UCSD-AML1 (cell line): ENCODE measurements around the gene CCNG2.

Experiments used
- DNase-seq: peaks from one replicate; lab custom pipeline; 2025; ENCODE audit not compliant: unreplicated experiment; lab: John Stamatoyannopoulos, UW

CCNG2 gene

DNA sequence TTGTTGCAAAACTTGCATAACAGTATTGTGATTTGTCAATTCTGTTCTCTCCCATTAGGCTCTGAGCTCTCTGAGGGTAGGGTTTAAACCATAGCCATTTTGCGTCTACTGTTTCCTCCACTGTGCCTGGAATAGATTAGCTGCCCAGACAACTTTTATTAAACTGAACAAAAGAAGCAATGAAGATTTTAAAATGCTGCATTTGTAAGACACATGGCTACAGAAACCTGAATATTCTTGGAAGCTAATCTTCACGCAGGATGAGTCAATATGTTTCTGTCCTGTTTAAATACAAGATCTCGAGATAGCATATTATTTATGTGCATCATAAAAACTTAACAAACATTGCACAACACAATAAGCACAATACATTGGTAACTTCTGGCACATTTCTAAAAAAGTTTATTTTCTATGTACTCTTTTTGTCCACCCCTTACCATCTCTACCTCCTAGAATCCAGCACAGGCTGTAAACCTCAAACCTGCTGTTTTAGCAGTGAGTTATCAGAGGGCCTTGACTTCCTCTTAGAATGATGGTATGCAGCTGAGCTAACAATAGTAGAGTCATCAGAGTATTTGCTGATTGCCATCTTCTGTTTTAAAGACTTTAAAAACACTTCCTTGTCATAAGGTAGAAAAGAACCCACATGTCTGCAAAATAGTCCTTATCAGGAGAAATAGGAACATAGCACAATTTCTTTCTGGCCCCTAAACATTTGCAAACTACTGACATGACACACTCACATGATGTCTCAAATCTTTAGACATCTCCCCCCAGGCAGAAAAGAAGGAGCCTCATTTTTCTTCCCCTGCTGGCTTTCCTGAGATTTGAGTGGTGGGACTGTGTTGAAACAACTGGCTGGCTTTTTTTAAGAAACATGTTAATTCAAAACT is 10.6 kb upstream of the CCNG2 start:
- no peak for DNase-seq

- DNase-seq = no peak
These were observed 9.8 kb upstream of the CCNG2 start for GRCh38 chr4:77147079-77147782.

DNA sequence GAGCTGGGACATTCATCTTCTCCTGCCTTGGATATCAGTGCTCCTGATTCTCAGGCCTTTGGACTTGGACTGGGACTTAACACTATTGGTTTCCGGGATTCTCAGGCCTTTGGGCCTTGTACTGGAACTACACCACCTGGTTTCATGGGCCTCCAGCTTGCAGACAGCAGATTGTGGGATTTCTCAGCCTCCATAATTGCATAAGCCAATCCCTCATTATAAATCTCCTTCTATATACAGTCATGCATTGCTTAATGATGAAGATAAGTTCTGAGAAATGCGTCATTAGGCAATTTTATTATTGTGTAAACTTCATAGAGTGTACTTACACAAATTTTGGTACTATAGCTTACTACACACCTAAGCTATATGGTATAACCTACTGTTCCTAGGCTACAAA is 8.9 kb upstream of the CCNG2 start:
- no peak for DNase-seq

DNA sequence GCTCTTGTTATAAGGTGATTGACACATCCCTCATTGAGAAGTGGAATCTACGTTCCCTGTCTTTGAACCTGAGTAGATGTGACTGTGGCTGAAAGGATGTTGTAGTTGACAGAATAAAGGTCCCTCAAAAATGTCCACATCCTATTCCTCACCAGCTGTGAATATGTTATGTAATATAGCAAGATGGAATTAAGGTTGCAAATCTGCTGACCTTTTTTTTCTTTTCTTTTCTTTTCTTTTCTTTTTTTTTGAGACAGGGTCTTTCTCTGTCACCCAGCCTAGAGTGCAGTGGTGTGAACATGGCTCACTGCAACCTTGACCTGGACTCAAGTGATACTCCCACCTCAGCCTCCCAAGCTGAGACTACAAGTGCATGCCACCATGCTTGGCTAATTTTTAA is 7.2 kb upstream of the CCNG2 start:
- DNase-seq = no peak

DNA sequence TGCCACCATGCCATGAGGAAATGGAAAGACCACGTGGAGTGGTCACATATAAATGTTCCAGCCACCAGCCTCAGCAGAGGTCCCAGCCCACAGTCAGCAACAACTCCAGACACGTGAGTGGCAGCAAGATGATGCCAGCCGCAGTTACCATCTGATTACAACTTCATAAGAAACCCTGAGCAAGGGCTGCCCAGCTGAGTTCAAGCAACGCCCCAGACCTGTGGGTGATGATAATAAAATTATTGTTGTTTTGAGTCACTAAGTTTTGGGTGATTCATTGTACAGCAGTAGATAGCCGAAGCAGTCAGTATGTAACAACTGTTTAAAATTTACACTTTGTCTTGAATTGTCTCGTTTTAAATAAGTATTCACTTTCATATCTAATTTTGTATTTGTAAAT is 5.8 kb upstream of the CCNG2 start:
- DNase-seq = no peak

DNA sequence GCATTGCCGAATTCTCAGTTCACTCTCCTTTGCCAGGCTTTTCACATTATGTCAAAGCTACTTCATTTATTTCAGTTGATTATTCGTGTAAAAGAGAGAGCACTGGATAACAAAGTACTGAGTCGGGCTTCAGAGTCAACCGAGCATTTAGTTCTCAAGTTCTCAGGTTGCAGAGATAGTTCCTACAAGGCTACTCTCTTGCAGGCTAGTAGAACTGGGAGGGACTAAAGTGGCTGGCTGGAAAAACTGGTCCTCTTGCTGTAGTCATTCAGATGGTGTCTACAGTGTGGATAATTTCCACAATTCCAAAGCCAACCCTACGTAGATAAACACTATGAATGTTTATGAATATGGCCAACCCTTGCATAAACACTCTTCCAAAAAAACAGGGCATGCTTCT is 4.6 kb upstream of the CCNG2 start:
- no peak for DNase-seq

DNA sequence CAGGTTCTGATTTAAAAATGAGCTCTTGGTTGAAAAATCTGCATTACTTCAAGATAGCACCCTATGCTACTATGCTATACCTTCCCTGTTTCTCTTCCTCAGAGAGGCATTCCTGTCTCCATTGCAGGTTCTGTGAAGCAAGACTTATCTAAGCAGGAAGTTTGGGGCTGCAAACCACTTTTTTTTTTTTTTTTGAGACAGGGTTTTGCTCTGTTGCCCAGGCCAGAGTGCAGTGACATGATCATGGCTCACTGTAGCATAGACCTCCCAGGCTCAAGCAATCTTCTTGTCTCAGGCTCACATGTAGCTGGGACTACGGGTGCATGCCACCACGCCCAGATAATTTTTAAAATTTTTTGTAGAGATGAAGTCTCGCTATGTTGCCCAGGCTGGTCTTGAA is 4.0 kb upstream of the CCNG2 start:
- no peak for DNase-seq

DNA sequence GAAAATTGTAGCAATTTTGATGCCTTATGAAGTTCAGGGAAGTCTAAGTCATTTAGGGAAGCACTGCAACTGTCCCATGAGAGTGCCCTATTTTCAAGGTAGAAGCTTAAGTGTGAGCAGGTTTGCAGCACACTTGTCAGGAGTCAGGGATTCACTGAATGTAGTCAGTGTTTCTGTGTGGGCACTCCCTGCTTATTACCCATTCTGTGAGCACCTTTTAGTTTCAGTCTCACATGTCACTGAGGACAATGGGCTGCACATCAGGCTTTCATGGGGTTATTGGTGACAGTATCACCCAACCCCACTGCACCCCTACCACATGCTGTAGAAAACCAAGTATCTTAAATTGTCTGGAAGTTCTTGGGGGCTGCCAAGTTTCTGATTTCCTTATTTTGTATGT is 2.9 kb upstream of the CCNG2 start:
- no peak for DNase-seq

- DNase-seq = no peak
These were observed 2.1 kb upstream of the CCNG2 start for GRCh38 chr4:77154761-77155499.

DNA sequence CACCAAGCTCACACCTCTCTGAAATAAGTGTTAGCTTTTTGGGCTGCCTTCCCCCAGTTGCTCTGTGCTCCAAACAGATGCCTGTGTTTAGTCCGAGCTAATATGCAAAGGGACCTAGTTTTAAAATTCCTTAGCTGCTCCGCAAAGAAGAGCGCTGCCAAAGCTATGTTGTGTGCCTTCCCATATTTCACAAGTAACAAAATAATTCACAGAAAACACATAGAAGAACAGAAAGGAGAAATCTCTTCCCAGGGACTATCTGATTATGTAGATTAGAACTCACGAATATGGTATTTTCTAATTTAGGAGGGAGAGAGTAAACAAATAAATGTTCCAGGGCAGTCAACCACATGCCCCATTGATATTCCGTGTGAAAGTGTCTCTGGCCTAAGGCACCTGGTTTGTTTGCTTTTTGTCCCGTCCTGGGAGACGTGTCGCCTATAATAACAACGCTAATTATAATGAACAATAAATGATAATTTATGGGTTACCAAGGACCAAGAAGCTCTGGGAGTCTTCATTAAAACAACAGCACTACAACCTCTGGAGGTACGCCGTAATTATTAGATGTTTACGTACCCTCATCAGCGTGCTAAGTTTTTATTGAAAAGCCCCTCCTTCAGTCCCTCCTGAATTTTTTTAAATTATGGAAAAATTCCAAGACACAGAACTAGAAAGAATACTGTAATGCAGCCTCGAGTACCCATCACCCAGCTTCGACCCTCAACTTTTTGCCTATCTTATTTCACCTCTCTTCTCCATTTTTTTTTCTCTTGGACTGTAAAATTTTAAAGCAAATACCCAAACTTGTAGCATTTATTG is 1.2 kb upstream of the CCNG2 start:
- no peak for DNase-seq

DNA sequence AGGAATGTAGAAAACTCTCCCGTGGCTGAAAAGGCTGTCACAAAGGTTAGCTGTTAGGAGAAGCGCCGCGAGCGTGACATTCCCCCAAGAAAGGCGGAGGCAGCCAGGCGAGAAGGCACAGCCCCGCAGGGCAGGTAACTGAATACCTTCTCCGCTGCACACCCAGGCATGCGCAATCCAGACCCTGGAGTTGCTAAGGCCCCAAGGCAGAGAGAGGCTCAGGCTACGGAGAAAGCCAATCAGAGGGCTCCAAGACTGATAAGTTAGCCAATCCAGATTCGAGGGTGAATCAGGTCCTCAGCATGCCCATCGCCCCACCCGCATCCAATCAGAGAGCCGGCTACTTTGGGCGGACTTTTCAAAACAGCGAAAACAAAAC is 485 bp upstream of the CCNG2 start:
- DNase-seq = peak; percentile 94

GRCh38 chr4:77157859-77158486 is 966 bp downstream of the CCNG2 start:
- DNase-seq = peak; percentile 86

GRCh38 chr4:77158487-77158861 is 1.5 kb downstream of the CCNG2 start:
- DNase-seq = no peak

- DNase-seq = no peak
These were observed 2.8 kb downstream of the CCNG2 start for GRCh38 chr4:77159806-77160205.

DNA sequence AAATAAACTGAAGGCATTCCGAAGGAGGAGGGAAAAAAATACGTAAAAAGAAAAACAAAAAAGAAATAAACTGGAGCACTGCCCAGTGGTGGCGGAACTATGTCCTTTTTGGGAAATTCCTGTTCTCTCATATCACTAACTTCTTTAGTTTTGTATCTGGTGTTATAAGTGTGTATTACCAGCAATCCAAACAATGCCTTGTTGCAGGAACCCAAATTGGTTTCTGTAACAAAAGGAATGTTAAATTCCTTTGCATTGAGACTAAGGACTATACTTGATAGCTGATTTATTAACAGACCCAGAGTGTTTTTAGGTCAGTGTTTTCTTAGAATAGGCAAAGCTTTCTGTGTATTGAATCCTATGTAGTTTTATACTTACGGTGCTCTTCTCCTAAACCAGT is 6.6 kb downstream of the CCNG2 start:
- no peak for DNase-seq

- DNase-seq = no peak
These were observed 10.2 kb downstream of the CCNG2 start for GRCh38 chr4:77167173-77167572.

DNA sequence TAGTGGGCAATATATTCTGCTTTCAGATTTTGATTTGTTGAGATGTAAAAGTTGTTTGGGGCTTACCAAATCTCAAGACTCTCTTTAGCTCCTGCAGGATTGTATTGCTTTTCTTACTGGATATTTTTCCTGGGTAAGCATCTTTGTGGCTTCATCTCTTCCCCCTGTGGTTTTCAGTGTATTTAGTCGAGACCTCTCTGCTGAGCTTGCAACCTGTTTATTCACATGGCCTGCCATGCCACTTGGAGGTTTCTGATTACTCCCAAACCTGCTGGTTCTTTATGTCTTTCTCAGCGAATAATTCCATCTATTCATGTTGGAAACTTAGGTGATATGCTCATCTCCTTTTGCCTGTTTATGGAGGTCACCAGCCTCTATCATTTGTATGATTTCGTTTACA is 10.9 kb downstream of the CCNG2 start:
- DNase-seq = no peak

DNA sequence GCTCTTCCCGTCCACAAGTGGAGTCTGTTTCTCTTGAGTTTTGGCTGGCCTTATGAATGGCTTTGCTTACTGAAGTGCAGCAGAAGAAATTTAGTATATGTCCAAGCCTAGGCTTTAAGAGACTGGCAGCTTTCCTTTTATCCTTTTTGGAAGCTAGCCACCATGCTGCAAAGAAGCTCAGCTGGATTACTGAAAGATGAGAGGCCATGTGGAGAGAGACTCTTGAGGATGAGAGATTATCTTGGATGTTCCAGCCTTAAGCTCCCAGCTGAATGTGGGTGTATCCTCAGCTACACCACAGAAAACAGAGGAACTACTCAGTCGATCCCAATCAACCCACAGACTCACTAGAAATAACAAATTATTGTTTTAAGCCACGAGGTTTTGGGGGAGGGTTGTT is 12.5 kb downstream of the CCNG2 start:
- no peak for DNase-seq

GRCh38 chr4:77170926-77171325 is 13.9 kb downstream of the CCNG2 start:
- DNase-seq = no peak

- no peak for DNase-seq
These were observed 15.3 kb downstream of the CCNG2 start for GRCh38 chr4:77172336-77172735.

GRCh38 chr4:77174426-77174825 is 17.4 kb downstream of the CCNG2 start:
- DNase-seq = no peak
